Loucy (cell line): ENCODE measurements around the gene PRTFDC1.

ENCODE experiments used
- CTCF ChIP-seq: fragments of 200-600 bp; sonication (generic); conservative IDR thresholded peaks from 2 replicates; pipeline ENCODE4 v1.5.1; 2014; ENCODE audit warnings: mild to moderate bottlenecking, antibody characterized with exemption, low read length
- EZH2phosphoT487 ChIP-seq: fragments of 200-600 bp; IDR thresholded peaks from 2 replicates; pipeline ENCODE4 v1.6.1; 2018; ENCODE audit warnings: antibody characterized with exemption, mild to moderate bottlenecking, moderate library complexity, borderline replicate concordance

DNA sequence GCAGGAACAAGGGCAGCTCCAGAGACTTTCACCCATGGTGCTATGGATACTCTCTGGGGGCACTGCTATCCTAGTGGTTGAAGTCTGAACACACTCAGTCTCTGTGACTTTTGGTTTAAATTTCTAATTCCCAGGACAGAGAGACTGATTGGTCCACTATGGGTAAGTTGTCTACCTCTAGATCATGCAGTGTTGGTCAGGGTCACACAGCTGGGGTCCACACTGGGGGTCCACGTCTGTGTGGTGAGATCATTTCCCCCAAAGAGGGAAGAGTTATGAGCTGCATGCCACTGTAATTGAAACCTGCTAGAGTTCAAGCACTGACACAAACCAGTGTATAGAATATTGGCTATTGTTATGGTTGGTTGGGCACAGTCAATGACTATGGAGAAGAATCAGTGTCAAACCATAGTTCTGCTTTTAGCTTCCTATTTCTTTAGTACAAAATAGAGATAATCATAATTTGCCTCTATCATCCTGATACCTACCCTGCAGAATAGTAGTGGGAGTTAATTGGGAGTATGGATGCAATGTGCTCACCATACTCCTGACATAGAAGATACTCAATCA, 101.6 kb downstream of the PRTFDC1 start:
- TF ChIP-seq EZH2phosphoT487: no peak
- no peak for TF ChIP-seq CTCF
